Karpas-422 (cell line): ENCODE results near the gene LIN37. TPM values are rescaled to one million over a fixed set of nuclear protein-coding genes. Genes with fewer than 3 reads are reported as not detected.

Source experiments
- DNase-seq: peaks from one replicate; pipeline ENCODE4 v3.0.0-alpha.2; 2015
- H2AFZ ChIP-seq: fragments of 200-600 bp; sonication (generic); 2 replicates; pipeline ENCODE4 v1.6.1; 2014; ENCODE audit warnings: antibody characterized with exemption, low read length, mixed read lengths
- H3K27ac ChIP-seq: fragments of 200-600 bp; sonication (generic); 2 replicates; pipeline ENCODE4 v1.5.1; 2014; ENCODE audit warnings: mild to moderate bottlenecking, low read length, moderate library complexity
- H3K27me3 ChIP-seq: fragments of 200-600 bp; sonication (generic); 2 replicates; pipeline ENCODE4 v1.6.1; 2014; ENCODE audit warnings: low read length, mixed read lengths
- H3K36me3 ChIP-seq: fragments of 200-600 bp; sonication (generic); 2 replicates; pipeline ENCODE4 v1.6.1; 2014; ENCODE audit warnings: low read length, mixed read lengths; ENCODE audit not compliant: insufficient read depth
- H3K4me1 ChIP-seq: fragments of 200-600 bp; sonication (generic); 2 replicates; pipeline ENCODE4 v1.6.1; 2014; ENCODE audit warnings: mild to moderate bottlenecking, low read length, mixed read lengths
- H3K4me2 ChIP-seq: fragments of 200-600 bp; sonication (generic); 2 replicates; pipeline ENCODE4 v1.6.1; 2014; ENCODE audit warnings: low read length, low read depth, mild to moderate bottlenecking; ENCODE audit not compliant: poor library complexity, severe bottlenecking
- H3K4me3 ChIP-seq: fragments of 200-600 bp; sonication (generic); 2 replicates; pipeline ENCODE4 v1.5.1; 2014; ENCODE audit warnings: mild to moderate bottlenecking, antibody characterized with exemption, low read length, mixed read lengths
- H3K79me2 ChIP-seq: fragments of 200-600 bp; sonication (generic); 2 replicates; pipeline ENCODE4 v1.6.1; 2014; ENCODE audit warnings: mild to moderate bottlenecking, low read length, mixed read lengths
- H3K9ac ChIP-seq: fragments of 200-600 bp; sonication (generic); 2 replicates; pipeline ENCODE4 v1.6.0; 2014; ENCODE audit warnings: low read length
- H3K9me2 ChIP-seq: fragments of 200-600 bp; sonication (generic), shearing (Covaris generic); replicated peaks from 2 replicates; pipeline ENCODE4 v1.6.0; 2014; ENCODE audit warnings: mild to moderate bottlenecking, low read length, moderate library complexity; ENCODE audit not compliant: insufficient read depth
- H3K9me3 ChIP-seq: fragments of 300-700, 200-600 bp; sonication (generic); 2 replicates; pipeline ENCODE4 v1.6.1; 2014; ENCODE audit warnings: low read length, mixed read lengths
- H4K20me1 ChIP-seq: fragments of 200-600 bp; sonication (generic); 2 replicates; pipeline ENCODE4 v1.6.1; 2014; ENCODE audit warnings: mild to moderate bottlenecking, antibody characterized with exemption, low read length, low read depth; ENCODE audit not compliant: insufficient read depth
- total RNA-seq: library from RNA; depleted of rRNA; stranded (reverse); fragments of >200 nt; shearing (Covaris generic); gene quantifications from 2 replicates; pipeline ENCODE4 v1.2.3, GENCODE V29; 2014; ENCODE audit warnings: low replicate concordance; rRNA removed

The LIN37 gene, protein sequence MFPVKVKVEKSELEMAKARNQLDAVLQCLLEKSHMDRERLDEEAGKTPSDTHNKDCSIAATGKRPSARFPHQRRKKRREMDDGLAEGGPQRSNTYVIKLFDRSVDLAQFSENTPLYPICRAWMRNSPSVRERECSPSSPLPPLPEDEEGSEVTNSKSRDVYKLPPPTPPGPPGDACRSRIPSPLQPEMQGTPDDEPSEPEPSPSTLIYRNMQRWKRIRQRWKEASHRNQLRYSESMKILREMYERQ
- total RNA-seq = 5.9 and 12.4 TPM in 2 replicates

DNA sequence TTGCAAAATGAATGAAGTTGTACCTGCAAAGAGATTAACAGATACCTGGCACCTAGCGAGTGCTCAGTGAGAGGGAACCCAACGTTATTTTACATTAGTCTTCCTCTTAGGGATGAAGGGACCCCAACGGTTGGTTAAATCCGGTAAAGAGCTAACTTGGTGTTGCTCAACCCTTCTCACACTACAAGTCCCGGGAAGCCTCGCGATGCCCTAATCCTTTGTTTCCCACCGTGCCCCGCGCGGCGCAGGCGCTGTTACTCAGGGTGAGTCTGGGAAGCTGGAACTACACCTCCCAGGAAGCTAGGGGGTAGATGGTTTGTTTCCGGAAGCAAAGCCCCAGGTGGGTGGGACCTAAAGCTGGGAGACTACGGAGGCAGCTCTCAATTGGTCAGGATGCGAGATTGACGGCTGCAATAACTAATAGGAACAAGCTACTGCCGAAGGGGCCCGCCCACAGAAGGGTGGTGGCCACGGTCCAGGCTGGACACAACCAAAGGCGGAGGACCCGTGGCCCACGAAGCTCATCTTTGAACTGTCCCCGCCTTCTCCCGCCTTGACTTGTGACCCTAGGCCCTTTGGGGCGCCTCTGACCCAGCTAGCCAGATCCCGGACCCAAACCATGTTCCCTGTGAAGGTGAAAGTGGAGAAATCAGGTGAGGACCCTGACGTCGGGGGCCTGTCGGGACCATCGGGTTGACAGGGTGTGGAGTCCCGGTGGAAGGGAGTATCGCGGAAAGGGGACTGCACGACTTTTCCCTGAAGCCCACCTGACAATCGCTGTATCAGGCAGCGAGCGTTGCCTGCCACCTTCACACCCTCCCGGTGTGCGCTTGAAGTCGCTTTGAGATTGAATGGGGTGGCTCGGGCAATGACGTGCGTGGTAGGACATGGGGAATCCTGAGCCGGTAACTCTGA is at the start of gene LIN37:
TSS of gene LIN37 (plus strand) at position 471 of the 915 bp plus-strand sequence. CDS start at position 620, 149 bp downstream.
- Histone ChIP-seq H3K4me1 (peaks cover 42% of the 10 kb centered on the region), H3K9me3 (no peaks in the 10 kb centered on the region), H4K20me1 (no peaks in the 10 kb centered on the region), H3K9ac (peak within 1 kb of the TSS; percentile 83), H3K36me3 (no peaks in the 10 kb centered on the region), H3K27me3 (no peaks in the 10 kb centered on the region), H3K27ac (no peak within 1 kb of the TSS), H3K9me2 (no peaks in the 10 kb centered on the region), H3K4me3 (peak within 1 kb of the TSS; percentile 87), H3K4me2 (peak within 1 kb of the TSS; percentile 95), H2AFZ (peak within 1 kb of the TSS; percentile 73), H3K79me2 (peaks cover 38% of the 10 kb centered on the region)
- DNase-seq = peak; percentile 99

DNA sequence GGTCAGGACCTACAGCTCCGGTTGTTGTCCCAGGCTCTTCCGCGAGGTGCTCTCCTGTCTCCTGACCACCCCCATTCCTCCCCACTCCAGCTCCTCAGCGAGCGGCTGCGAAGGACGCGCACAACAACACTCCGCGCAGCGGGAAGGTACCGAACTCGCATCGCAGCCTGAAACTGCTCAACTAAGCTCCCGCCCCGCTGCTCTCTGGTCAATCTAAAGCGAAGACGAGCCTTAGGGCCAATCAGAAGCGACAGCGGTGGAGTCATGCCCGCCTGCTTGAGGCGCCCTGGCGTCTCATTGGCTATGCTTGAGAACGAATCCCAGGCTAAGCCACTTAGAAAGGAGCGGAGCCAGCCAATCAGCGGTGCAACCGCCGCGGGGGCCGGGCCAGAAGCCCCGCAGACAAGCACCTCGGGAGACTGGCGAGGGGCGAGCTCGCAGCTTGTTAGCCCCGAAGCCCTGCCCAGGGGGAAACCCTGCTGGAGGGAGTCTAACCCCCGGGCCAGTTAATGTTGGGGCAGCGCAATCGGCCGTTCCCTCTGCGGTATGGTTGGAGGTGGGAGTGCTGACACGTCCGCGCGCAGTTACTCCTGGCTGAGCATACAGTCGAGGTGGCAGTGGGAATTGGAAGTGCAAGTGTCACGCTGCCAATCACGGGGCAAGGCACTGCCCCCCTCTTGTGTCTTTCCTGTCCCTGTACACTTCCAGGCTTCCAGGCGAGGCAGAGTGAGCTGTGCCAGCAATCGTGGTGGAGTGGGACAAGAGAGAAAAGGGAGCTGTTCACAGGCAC is 46.0 kb upstream of the LIN37 start:
- no peaks in the 10 kb centered on the region for H3K27me3 ChIP-seq
- H3K27ac ChIP-seq = no peak overlapping the region

DNA sequence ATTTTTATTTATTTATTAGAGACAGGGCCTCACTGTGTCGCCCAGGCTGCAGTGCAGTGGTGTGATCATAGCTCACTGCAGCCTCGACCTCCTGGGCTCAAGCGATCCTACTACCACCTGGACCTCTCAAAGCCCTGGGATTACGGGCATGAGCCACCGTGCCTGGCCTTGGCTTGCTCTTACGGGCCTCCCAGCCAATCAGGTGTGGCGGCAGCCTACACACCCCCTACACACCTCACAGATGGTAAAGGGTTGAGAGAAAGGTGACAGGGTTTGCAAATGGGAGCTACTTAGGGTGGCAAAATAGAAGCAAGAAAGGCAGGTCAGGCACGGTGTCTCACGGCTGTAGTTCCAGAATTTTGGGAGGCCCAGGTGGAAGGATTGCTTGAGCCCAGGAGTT is 45.0 kb upstream of the LIN37 start:
- Histone ChIP-seq H3K36me3 (no peaks in the 10 kb centered on the region), H3K4me1 (peaks cover 9% of the 10 kb centered on the region), H3K79me2 (no peaks in the 10 kb centered on the region), H3K27me3 (no peaks in the 10 kb centered on the region), H3K9ac (no peak overlapping the region), H4K20me1 (no peaks in the 10 kb centered on the region), H3K4me2 (no peak overlapping the region), H2AFZ (no peak overlapping the region), H3K9me2 (no peaks in the 10 kb centered on the region), H3K27ac (no peak overlapping the region), H3K4me3 (no peak overlapping the region), H3K9me3 (no peaks in the 10 kb centered on the region)
- peak; percentile 26 for DNase-seq

More for the DNA sequence above, 46.0 kb upstream of the LIN37 start:
- Histone ChIP-seq H3K9me2 (no peaks in the 10 kb centered on the region), H3K4me1 (peaks cover 9% of the 10 kb centered on the region), H3K4me2 (peak overlapping the region; percentile 87), H3K36me3 (no peaks in the 10 kb centered on the region), H2AFZ (peak overlapping the region; percentile 98), H3K79me2 (no peaks in the 10 kb centered on the region), H3K9me3 (no peaks in the 10 kb centered on the region), H3K9ac (peak overlapping the region; percentile 62), H3K4me3 (peak overlapping the region; percentile 69), H4K20me1 (no peaks in the 10 kb centered on the region)
- peak; percentile 98 for DNase-seq

DNA sequence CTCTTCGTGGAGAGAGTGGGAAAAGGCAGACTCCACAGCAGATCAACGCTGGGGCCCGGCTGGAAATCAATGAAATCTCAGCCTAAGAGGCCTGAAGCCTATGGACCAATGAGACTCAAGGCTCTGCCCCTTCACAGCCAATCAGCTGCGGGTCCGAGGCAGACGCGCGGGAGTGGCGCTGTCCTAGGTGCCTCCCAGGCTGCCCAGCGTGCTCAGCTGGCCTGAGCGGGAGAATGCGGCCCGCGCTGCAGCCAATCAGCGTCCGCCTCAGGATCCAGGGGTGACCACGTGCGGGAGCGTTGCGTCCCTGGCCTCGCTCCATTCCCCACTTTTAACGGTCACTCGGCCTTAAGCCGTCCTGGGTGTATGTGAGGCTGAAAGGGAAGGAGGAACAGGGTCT is 44.2 kb upstream of the LIN37 start, which contains the start of gene ZBTB32:
TSS of gene ZBTB32 (plus strand) at position 341 of the 400 bp plus-strand sequence. CDS start 10,069 bp downstream, outside the sequence.
- H4K20me1 ChIP-seq = no peaks in the 10 kb centered on the region
- no peak within 1 kb of the TSS for H3K4me2 ChIP-seq
- H3K27me3 ChIP-seq = no peaks in the 10 kb centered on the region
- H3K9ac ChIP-seq = no peak within 1 kb of the TSS
- no peaks in the 10 kb centered on the region for H3K36me3 ChIP-seq
- no peaks in the 10 kb centered on the region for H3K79me2 ChIP-seq
- no peak within 1 kb of the TSS for H2AFZ ChIP-seq
- H3K4me1 ChIP-seq = peaks cover 9% of the 10 kb centered on the region
- H3K4me3 ChIP-seq = no peak within 1 kb of the TSS
- peak; percentile 78 for DNase-seq
- H3K9me2 ChIP-seq = no peaks in the 10 kb centered on the region
- no peaks in the 10 kb centered on the region for H3K9me3 ChIP-seq
- no peak within 1 kb of the TSS for H3K27ac ChIP-seq

DNA sequence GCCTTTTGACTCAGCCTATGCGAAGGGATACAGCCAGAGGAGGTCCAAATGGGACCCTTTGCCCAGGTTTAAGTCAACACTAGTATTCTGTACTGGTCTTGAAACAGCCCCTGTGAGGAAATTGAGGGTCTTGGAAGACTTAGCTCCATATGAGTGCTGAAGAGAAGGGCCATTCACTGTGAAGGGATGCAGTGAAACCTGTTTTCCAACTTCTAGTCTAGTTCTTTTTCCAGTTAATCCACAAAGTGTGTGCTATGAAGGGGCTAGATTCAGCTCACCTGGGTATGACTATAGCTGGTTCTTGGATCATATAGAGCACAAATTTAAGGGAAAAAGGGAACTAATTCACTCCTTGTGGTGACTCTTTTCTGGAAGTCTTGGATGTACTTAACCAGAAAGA is 40.0 kb upstream of the LIN37 start:
- Histone ChIP-seq H3K27me3 (no peaks in the 10 kb centered on the region), H3K4me2 (no peak overlapping the region), H3K79me2 (no peaks in the 10 kb centered on the region), H3K27ac (no peak overlapping the region), H3K9me3 (no peaks in the 10 kb centered on the region), H4K20me1 (0 out of 2 replicates have a peak, but pooled peaks cover 5% of the 10 kb centered on the region), H3K36me3 (no peaks in the 10 kb centered on the region), H3K9ac (no peak overlapping the region), H3K4me1 (peaks cover 8% of the 10 kb centered on the region), H3K4me3 (no peak overlapping the region), H2AFZ (no peak overlapping the region), H3K9me2 (no peaks in the 10 kb centered on the region)
- no peak for DNase-seq

DNA sequence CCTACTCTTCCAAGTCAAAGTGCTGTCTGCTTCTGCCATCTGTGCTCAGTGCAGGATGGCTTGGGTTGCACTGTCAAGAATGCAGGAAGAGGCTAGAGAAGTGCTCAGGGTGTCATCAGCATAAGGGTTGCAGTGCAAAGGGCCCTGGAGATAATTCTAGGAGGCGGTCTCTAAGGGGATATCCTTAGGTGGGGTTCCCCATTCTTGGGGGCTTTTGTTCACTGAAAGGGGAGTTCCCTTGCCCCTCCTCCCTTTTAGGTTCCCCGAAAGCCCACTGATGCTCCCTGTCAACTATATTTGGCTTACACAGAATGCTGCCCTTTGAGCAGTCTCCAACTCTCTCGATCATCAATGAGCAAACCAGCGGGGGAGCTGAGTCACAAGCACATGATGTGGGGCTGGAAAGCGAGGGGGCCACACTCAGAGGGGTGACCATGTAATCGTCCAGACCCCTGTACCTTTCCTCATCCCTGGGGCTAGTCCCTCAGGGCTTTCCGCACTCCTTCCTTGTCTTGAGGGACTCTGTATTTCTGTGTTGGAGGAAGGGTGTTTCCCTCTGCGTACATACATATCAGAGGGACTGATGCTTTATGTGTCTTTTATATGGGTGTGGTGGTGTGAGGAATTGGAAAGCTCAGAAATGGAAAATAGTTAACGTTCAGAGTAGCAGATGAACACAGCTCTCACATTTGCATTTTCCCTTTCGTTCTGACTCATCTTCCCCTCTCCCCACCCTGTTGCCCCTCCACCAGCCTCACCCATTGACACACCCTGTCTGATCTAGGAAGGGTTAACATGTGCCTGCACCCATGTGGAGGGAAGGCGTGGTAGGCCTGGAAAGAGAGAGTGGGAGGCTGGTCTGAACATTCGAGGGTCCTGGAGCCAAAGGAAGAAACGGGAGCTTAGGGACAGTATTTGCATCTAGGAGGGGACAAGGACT is 37.3 kb upstream of the LIN37 start:
- Histone ChIP-seq H3K4me3 (no peak overlapping the region), H2AFZ (no peak overlapping the region), H3K27me3 (no peaks in the 10 kb centered on the region), H3K4me2 (no peak overlapping the region), H3K79me2 (no peaks in the 10 kb centered on the region), H3K27ac (no peak overlapping the region), H3K36me3 (no peaks in the 10 kb centered on the region), H3K4me1 (peaks cover 17% of the 10 kb centered on the region), H3K9me2 (no peaks in the 10 kb centered on the region), H3K9me3 (no peaks in the 10 kb centered on the region), H4K20me1 (0 out of 2 replicates have a peak, but pooled peaks cover 8% of the 10 kb centered on the region), H3K9ac (no peak overlapping the region)
- DNase-seq = no peak
